ENCODE measurements around the gene XRRA1.

DNA sequence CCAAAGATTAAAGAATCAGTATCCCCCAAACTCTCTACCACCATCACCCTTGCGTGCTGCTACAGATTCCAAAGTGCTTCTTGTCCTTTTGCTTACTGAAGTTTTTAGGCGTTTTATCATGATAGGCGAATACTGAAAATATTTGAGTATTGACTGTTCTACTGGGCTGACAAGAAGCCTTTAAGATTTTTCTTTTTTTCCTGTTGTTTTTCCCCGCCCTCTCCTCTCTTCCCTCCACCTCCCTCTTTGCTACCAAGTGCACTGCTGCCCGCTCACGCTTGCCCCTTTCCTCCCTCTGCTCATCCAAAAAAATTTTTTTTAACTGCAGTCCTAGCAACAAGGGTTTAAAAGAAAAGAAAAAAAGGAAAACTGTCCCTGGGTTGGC, 854 bp upstream of the XRRA1 start:
- TF ChIP-seq, protein P1, sequence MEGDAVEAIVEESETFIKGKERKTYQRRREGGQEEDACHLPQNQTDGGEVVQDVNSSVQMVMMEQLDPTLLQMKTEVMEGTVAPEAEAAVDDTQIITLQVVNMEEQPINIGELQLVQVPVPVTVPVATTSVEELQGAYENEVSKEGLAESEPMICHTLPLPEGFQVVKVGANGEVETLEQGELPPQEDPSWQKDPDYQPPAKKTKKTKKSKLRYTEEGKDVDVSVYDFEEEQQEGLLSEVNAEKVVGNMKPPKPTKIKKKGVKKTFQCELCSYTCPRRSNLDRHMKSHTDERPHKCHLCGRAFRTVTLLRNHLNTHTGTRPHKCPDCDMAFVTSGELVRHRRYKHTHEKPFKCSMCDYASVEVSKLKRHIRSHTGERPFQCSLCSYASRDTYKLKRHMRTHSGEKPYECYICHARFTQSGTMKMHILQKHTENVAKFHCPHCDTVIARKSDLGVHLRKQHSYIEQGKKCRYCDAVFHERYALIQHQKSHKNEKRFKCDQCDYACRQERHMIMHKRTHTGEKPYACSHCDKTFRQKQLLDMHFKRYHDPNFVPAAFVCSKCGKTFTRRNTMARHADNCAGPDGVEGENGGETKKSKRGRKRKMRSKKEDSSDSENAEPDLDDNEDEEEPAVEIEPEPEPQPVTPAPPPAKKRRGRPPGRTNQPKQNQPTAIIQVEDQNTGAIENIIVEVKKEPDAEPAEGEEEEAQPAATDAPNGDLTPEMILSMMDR (IDR thresholded peaks at IDR 0.05) = no peak
- TF ChIP-seq ZFX (IDR thresholded peaks at IDR 0.05; ENCODE audit: borderline replicate concordance) = no peak

Measured in 22Rv1 (cell line).